Fibroblast of lung (primary cell): ENCODE measurements around the gene MCF2L. TPM values are rescaled to one million over a fixed set of nuclear protein-coding genes. Genes with fewer than 3 reads are reported as not detected.

Source experiments
- DNase-seq, 2 donors: peaks; one replicate each; pipeline versions ENCODE4 v3.0.0 to v3.0.0-alpha.2; 2010; ENCODE audit warnings: low read depth in 2 of 2
- H2AFZ ChIP-seq: 2 replicates; pipeline ENCODE4 v1.5.1; 2012; ENCODE audit warnings: low read length, control low read depth, inconsistent platforms
- H3K27ac ChIP-seq: 2 replicates; pipeline ENCODE4 v1.5.1; 2011; ENCODE audit warnings: low read length, control low read depth; ENCODE audit not compliant: insufficient read depth
- H3K27me3 ChIP-seq: 2 replicates; pipeline ENCODE4 v1.5.1; 2011; ENCODE audit warnings: mild to moderate bottlenecking, low read length; ENCODE audit not compliant: control insufficient read depth, insufficient read depth
- H3K36me3 ChIP-seq: 2 replicates; pipeline ENCODE4 v1.5.1; 2011; ENCODE audit warnings: low read length; ENCODE audit not compliant: control insufficient read depth, insufficient read depth
- H3K4me1 ChIP-seq: 2 replicates; pipeline ENCODE4 v1.5.1; 2011; ENCODE audit warnings: low read length; ENCODE audit not compliant: control insufficient read depth, insufficient read depth; ENCODE audit errors: extremely low read depth
- H3K4me2 ChIP-seq: 2 replicates; pipeline ENCODE4 v1.5.1; 2011; ENCODE audit warnings: low read length, control low read depth; ENCODE audit not compliant: insufficient read depth; ENCODE audit errors: extremely low read depth
- H3K4me3 ChIP-seq, 4 experiments: fragments of 200-600 bp in 1 of 4; sonication (generic) in 1 of 4; replicated peaks in 1 of 4; 2 replicates each; pipeline ENCODE4 v1.5.1; 2011 to 2016; ENCODE audit warnings: low read length in 4 of 4, low read depth in 3 of 4, mild to moderate bottlenecking in 3 of 4, control low read depth in 2 of 4, inconsistent platforms in 1 of 4, mixed read lengths in 1 of 4; ENCODE audit not compliant: insufficient read depth in 1 of 4; ENCODE audit errors: control extremely low read depth in 1 of 4
- H3K79me2 ChIP-seq: 2 replicates; pipeline ENCODE4 v1.5.1; 2012; ENCODE audit warnings: mild to moderate bottlenecking, low read length, inconsistent platforms; ENCODE audit not compliant: control insufficient read depth, insufficient read depth
- H3K9ac ChIP-seq: 2 replicates; pipeline ENCODE4 v1.5.1; 2011; ENCODE audit warnings: mild to moderate bottlenecking, low read length, control low read depth; ENCODE audit not compliant: insufficient read depth
- H3K9me3 ChIP-seq: 2 replicates; pipeline ENCODE4 v1.5.1; 2012; ENCODE audit warnings: low read depth, low read length; ENCODE audit not compliant: control insufficient read depth, insufficient read depth
- H4K20me1 ChIP-seq: 2 replicates; pipeline ENCODE4 v1.5.1; 2011; ENCODE audit warnings: low read length; ENCODE audit not compliant: control insufficient read depth, insufficient read depth; ENCODE audit errors: extremely low read depth
- EZH2 ChIP-seq: IDR thresholded peaks from 2 replicates; pipeline ENCODE4 v1.5.1; 2012; ENCODE audit warnings: low read length, control low read depth, mild to moderate bottlenecking; ENCODE audit errors: missing control alignments
- polyA plus RNA-seq, 2 donors: library from polyadenylated mRNA; depleted of rRNA in 1 of 2; stranded (reverse) in 1 of 2; unstranded in 1 of 2; fragments of >200 nt; gene quantifications; 2 replicates each; pipeline ENCODE4 v1.2.1, GENCODE V29; 2011 to 2012; ENCODE audit warnings: missing spikeins in 1 of 2
- total RNA-seq: library from RNA; depleted of rRNA; stranded (reverse); fragments of >200 nt; gene quantifications from 2 replicates; pipeline ENCODE4 v1.2.1, GENCODE V29; 2014
- TF ChIP-seq, protein P1 (sequence below), 2 donors: IDR thresholded peaks in 1 of 2; conservative IDR thresholded peaks in 1 of 2; 1 replicate in 1 of 2; 2 replicates in 1 of 2; pipeline ENCODE4 v1.5.1; 2011 to 2012; ENCODE audit warnings: low read length in 2 of 2, control low read depth in 1 of 2, inconsistent platforms in 1 of 2, low read depth in 1 of 2, mild to moderate bottlenecking in 1 of 2

MCF2L gene
- total and polyA plus RNA-seq, 2 donors (not counting 1 experiment from before 2014, with no cell fraction given), result 0.18 to 3.3 TPM

DNA sequence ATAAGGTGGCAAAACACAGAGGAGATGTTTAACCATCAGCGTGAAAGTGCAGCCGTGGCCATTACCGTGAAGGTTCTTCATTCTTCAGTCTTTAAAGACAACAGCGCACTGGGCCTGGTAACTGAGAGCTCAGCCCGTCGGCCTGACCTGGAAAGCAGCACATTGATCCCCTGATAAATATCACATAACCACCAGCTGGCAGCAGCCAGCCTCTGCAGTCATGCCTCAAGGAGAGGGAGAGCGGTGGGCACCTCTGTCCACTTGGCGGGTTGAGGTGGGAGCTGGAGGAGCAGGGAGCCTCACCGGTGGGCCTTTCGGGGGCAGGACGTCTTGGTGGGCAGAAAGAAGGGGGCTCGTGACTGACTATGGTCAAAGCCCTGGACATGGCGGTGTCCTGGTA lies 58.1 kb downstream of the MCF2L start:
- Histone ChIP-seq H3K79me2 (no peaks in the 10 kb centered on the region), H3K27me3 (peaks cover 5% of the 10 kb centered on the region), H3K9me3 (no peaks in the 10 kb centered on the region), H3K4me2 (no peak overlapping the region), H3K9ac (no peak overlapping the region), H2AFZ (no peak overlapping the region), H3K36me3 (no peaks in the 10 kb centered on the region), H4K20me1 (no peaks in the 10 kb centered on the region), H3K4me1 (no peaks in the 10 kb centered on the region), H3K4me3 (no peak overlapping the region), H3K27ac (no peak overlapping the region)
- DNase-seq, result no peak
- TF ChIP-seq EZH2, result no peak
- TF ChIP-seq, protein P1, sequence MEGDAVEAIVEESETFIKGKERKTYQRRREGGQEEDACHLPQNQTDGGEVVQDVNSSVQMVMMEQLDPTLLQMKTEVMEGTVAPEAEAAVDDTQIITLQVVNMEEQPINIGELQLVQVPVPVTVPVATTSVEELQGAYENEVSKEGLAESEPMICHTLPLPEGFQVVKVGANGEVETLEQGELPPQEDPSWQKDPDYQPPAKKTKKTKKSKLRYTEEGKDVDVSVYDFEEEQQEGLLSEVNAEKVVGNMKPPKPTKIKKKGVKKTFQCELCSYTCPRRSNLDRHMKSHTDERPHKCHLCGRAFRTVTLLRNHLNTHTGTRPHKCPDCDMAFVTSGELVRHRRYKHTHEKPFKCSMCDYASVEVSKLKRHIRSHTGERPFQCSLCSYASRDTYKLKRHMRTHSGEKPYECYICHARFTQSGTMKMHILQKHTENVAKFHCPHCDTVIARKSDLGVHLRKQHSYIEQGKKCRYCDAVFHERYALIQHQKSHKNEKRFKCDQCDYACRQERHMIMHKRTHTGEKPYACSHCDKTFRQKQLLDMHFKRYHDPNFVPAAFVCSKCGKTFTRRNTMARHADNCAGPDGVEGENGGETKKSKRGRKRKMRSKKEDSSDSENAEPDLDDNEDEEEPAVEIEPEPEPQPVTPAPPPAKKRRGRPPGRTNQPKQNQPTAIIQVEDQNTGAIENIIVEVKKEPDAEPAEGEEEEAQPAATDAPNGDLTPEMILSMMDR (conservative IDR thresholded peaks at IDR 0.05 in 1 of 2, IDR thresholded peaks at IDR 0.05 in 1 of 2; ENCODE audit: low read depth in 1 of 2, low read length in 2 of 2), result no peak

DNA sequence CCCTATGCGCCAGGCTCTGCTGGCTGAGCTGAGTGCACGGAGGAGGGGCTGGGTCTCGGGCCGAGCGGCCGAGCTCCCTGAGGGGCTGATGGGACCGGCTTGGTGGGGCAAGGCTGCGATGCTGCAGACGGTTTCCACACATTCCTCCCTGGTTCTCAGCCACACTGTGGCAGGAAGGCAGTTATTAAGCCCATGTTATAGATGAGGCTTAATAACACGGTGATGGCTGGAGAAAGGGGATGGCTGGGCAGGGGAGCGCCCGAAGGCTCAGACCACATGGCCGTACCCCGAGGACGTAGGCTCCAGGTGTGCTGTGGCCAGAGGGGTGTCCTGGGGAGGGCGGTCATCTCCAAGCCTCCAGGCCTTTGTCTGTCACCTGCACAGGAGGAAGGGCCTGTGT lies 58.6 kb downstream of the MCF2L start:
- Histone ChIP-seq H3K79me2 (no peaks in the 10 kb centered on the region), H3K9ac (no peak overlapping the region), H3K36me3 (no peaks in the 10 kb centered on the region), H3K27me3 (peaks cover 5% of the 10 kb centered on the region), H3K4me2 (no peak overlapping the region), H3K9me3 (no peaks in the 10 kb centered on the region), H3K4me3 (no peak overlapping the region), H4K20me1 (no peaks in the 10 kb centered on the region), H2AFZ (no peak overlapping the region), H3K4me1 (no peaks in the 10 kb centered on the region), H3K27ac (no peak overlapping the region)
- no peak for DNase-seq
- TF ChIP-seq EZH2, result no peak
- TF ChIP-seq, protein P1 (conservative IDR thresholded peaks at IDR 0.05 in 1 of 2, IDR thresholded peaks at IDR 0.05 in 1 of 2; ENCODE audit: low read depth in 1 of 2, low read length in 2 of 2), result no peak

DNA sequence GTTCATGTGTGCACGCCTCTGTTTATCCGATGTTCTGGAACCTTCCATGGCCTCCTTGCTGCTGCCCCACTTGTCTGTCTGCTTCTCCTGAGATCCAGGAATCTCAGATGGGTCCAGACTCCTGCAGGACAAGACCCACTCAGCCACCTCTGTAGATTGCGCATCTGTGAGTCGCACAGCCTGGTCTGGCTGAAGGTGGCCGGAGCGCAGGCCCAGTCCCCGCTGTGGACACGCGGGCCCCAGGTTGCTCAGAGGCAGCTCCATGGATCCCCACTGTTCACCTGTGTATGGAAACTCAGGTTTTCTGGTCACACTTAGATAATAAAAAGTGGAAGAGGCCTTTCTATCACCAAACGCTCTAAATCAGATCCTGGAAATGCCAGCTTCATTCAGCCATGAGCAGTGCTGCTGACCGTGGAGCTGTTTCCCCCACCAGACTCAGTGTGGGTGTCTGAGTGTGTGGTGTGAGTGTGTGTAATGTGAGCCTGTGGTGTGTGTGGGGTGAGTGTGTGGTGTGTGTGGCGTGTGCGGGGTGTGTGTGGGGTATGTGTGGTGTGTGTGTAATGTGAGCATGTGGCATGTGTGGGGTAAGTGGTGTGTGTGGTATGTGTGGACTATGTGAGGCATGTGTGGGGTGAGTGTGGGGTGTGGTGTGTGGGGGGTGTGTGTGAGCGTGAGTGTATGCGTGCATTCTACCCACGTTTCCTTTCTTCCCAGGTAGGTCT lies 59.5 kb downstream of the MCF2L start:
- Histone ChIP-seq H3K27ac (no peak overlapping the region), H3K36me3 (no peaks in the 10 kb centered on the region), H3K4me3 (no peak overlapping the region), H3K79me2 (no peaks in the 10 kb centered on the region), H3K4me1 (no peaks in the 10 kb centered on the region), H4K20me1 (no peaks in the 10 kb centered on the region), H3K9ac (no peak overlapping the region), H3K9me3 (no peaks in the 10 kb centered on the region), H2AFZ (no peak overlapping the region), H3K27me3 (no peaks in the 10 kb centered on the region), H3K4me2 (no peak overlapping the region)
- no peak for DNase-seq
- TF ChIP-seq EZH2, result no peak
- TF ChIP-seq, protein P1 (conservative IDR thresholded peaks at IDR 0.05 in 1 of 2, IDR thresholded peaks at IDR 0.05 in 1 of 2; ENCODE audit: low read depth in 1 of 2, low read length in 2 of 2), result no peak
